Measurements from ENCODE around the gene ATP8A2.

Gene ATP8A2

DNA sequence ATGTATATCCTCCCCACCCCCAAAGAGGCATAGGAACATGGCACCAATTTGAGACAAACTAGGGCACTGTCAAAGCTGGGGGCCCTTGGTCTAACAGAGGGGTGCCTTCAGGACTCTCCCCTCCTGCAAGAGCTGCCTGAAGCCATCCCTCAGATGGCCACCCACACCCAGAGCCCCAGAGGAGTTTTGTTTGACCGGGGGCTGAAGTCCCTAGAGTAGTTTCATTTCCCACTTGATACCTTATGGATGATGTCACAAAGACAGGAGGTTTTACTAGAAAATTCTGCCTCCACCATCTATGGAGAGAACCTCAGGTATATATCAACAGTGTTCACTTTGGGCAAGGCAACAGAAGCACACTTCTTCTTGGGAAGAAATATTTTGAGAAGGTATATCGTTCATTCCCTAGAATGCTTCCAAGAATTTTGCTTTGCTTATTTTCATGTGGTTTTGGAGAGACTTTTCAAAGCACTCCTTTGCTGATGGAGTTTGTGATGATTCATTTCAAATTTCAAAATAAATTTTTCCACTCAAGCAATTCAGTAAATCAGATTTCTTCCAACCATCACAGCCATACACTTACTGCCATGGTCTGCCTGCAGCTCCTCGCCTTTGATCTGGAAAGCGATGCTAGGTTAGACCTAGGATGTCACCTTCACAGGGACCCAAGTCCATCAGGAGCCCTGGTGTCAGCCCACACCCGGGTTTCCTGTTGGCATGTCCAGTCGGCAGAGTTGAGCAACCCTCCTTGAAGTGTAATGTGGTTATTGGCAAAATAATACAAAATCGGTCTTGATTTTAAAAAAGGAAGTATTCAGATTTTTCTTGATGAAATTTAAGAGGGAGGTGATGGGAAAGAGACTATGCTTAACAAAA is 473.0 kb downstream of the ATP8A2 start:
- Histone ChIP-seq H3K4me1 (no peaks in the 10 kb centered on the region), H3K9me3 (ENCODE audit: control insufficient read depth, low read length) (no peaks in the 10 kb centered on the region), H3K4me2 (ENCODE audit: low read length) (no peak overlapping the region), H3K9ac (no peak overlapping the region), H3K36me3 (ENCODE audit: control insufficient read depth, insufficient read depth, low read length) (no peaks in the 10 kb centered on the region), H2AFZ (no peak overlapping the region), H3K4me3 (ENCODE audit: low read depth, low read length) (no peak overlapping the region), H3K27me3 (ENCODE audit: control insufficient read depth, insufficient read depth, low read length) (no peaks in the 10 kb centered on the region), H3K27ac (no peak overlapping the region), H3K79me2 (no peaks in the 10 kb centered on the region)
- TF ChIP-seq, protein P1, sequence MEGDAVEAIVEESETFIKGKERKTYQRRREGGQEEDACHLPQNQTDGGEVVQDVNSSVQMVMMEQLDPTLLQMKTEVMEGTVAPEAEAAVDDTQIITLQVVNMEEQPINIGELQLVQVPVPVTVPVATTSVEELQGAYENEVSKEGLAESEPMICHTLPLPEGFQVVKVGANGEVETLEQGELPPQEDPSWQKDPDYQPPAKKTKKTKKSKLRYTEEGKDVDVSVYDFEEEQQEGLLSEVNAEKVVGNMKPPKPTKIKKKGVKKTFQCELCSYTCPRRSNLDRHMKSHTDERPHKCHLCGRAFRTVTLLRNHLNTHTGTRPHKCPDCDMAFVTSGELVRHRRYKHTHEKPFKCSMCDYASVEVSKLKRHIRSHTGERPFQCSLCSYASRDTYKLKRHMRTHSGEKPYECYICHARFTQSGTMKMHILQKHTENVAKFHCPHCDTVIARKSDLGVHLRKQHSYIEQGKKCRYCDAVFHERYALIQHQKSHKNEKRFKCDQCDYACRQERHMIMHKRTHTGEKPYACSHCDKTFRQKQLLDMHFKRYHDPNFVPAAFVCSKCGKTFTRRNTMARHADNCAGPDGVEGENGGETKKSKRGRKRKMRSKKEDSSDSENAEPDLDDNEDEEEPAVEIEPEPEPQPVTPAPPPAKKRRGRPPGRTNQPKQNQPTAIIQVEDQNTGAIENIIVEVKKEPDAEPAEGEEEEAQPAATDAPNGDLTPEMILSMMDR (IDR thresholded peaks at IDR 0.05) = no peak

DNA sequence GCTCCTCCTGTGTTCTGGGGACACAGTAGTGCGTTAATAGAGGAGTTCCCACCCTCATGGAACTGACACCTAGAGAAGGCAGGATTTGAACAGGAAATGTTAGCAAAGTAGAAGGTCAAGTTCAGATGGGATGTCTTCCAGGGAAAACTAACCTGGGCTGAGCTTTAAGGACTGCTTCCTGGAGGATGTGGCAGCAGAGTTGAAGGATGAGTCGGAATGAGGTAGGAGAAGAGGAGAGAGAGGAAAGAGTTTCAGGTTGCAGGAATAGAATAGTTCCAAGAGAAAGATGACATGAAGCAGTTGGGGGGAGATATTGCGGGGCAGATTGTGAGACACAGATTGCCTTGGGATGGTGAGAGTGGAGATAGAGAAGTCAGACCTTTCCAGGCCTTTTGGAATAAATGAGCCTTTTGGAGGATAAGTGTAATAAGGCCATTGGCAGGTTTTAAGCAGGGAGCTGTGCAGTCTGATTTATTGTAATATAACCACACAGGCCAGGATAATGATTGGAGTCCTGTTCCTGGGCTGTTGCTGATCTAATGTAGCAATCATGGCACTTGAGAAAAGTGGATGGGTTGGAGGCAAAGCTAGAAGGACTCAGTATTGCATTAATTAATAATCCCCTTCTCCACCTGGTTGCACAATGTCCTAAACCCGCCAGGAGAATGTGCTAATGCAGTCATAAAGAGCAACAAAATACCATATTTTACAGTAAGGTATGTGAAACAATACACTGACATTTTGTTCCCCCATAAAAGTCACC is 474.6 kb downstream of the ATP8A2 start:
- TF ChIP-seq, protein P1 (IDR thresholded peaks at IDR 0.05) = no peak
- no peaks in the 10 kb centered on the region for H3K36me3 ChIP-seq (ENCODE audit: control insufficient read depth, insufficient read depth, low read length)
- H3K9ac ChIP-seq = no peak overlapping the region
- H3K4me3 ChIP-seq (ENCODE audit: low read depth, low read length) = no peak overlapping the region
- H3K4me2 ChIP-seq (ENCODE audit: low read length) = no peak overlapping the region
- no peak overlapping the region for H3K27ac ChIP-seq
- H3K9me3 ChIP-seq (ENCODE audit: control insufficient read depth, low read length) = no peaks in the 10 kb centered on the region
- no peaks in the 10 kb centered on the region for H3K79me2 ChIP-seq
- H2AFZ ChIP-seq = no peak overlapping the region
- H3K4me1 ChIP-seq = no peaks in the 10 kb centered on the region
- H3K27me3 ChIP-seq (ENCODE audit: control insufficient read depth, insufficient read depth, low read length) = no peaks in the 10 kb centered on the region

DNA sequence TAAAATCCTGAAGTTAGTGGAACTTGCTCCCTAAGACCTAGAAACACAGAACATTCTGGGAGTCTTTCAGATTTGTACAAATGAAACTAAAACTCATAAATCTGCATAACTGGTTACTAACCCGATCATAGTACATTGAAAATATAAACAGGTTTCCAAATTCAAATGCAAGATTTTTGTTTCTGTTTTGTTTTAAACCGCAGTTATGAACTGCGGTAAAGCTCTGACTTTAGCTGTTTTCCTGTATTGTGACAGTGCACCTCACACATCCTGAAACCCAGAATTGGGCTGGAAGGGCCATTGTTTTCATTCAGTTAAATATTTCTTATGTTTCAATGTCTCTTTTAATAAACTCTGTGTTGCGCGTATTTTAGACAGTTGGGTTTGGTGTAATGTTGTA is 475.4 kb downstream of the ATP8A2 start:
- H3K4me2 ChIP-seq (ENCODE audit: low read length) = no peak overlapping the region
- TF ChIP-seq, protein P1 (IDR thresholded peaks at IDR 0.05) = no peak
- no peak overlapping the region for H3K9ac ChIP-seq
- H3K27me3 ChIP-seq (ENCODE audit: control insufficient read depth, insufficient read depth, low read length) = no peaks in the 10 kb centered on the region
- H3K27ac ChIP-seq = no peak overlapping the region
- no peaks in the 10 kb centered on the region for H3K9me3 ChIP-seq (ENCODE audit: control insufficient read depth, low read length)
- H2AFZ ChIP-seq = no peak overlapping the region
- H3K4me1 ChIP-seq = no peaks in the 10 kb centered on the region
- H3K36me3 ChIP-seq (ENCODE audit: control insufficient read depth, insufficient read depth, low read length) = no peaks in the 10 kb centered on the region
- H3K4me3 ChIP-seq (ENCODE audit: low read depth, low read length) = no peak overlapping the region
- H3K79me2 ChIP-seq = no peaks in the 10 kb centered on the region

DNA sequence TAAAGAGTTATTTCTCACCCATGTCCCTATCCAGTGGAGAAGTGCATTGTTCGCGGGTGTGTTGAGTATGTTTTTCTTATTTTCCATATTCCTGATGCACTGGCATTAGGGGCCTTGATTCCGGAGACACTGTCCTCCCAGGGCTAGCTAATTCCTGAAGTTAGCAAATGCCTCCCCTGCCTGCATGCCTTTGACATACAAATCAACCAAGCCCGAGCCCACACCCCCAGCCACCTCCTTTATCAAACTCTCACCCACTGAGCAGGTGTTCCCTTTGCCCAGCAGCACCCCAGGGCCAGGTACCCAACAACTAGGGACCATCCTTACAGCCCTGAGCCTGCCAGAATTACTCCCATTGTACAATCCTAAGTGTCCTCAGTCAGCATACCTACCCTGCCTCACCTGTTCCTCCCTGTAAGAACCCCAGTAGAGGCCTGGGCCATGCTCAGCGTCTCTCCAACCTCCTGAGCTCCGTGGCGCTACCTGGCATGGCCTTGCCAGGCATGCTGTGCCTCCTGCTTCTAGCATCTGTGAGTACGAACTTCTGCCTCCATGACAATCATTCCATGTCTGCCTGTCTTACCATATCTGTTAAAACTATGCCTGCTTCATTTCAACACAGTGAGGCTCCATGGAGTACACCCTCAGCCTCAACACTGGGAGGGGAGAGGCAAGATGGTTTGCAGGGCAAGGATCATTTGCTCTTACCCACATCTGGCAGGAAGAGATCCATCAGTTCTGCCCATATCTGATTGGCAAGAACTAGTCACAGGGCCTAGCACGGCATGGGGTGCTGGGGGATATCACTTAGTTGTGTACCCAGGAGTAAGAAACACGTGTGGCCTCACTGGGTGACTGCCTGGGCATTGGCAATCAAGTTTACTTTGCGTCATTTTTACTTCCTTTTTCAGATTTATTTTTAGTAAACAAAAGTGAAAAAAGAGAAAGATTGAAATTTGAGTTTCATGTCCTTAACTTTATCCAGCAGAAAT is 476.2 kb downstream of the ATP8A2 start:
- Histone ChIP-seq H3K79me2 (no peaks in the 10 kb centered on the region), H3K9ac (no peak overlapping the region), H3K4me1 (no peaks in the 10 kb centered on the region), H3K27me3 (ENCODE audit: control insufficient read depth, insufficient read depth, low read length) (no peaks in the 10 kb centered on the region), H2AFZ (no peak overlapping the region), H3K36me3 (ENCODE audit: control insufficient read depth, insufficient read depth, low read length) (no peaks in the 10 kb centered on the region), H3K27ac (no peak overlapping the region), H3K9me3 (ENCODE audit: control insufficient read depth, low read length) (no peaks in the 10 kb centered on the region), H3K4me2 (ENCODE audit: low read length) (no peak overlapping the region), H3K4me3 (ENCODE audit: low read depth, low read length) (no peak overlapping the region)
- TF ChIP-seq, protein P1 (IDR thresholded peaks at IDR 0.05) = no peak

Measured in parathyroid adenoma (tissue), 2 donors.